Subcutaneous adipose tissue (tissue), 4 donors: ENCODE results near the gene TUSC2. TPM values are rescaled to one million over a fixed set of nuclear protein-coding genes. Genes with fewer than 3 reads are reported as not detected.

Experiments
- total RNA-seq, 4 donors: library from RNA; depleted of rRNA; stranded (reverse); fragments of >200 nt; gene quantifications; one replicate each; pipeline ENCODE4 v1.1.0, GENCODE V29; 2016
- TF ChIP-seq, protein P1 (sequence below): fragments of 450-650 bp; IDR thresholded peaks from one replicate; pipeline ENCODE4 v1.5.1; 2016; ENCODE audit warnings: low read depth, mild to moderate bottlenecking, control low read depth, antibody characterized with exemption, moderate library complexity

Gene TUSC2
- total RNA-seq, 4 donors from 2014 or later: 17.8 to 27.5 (median 20.7) TPM

DNA sequence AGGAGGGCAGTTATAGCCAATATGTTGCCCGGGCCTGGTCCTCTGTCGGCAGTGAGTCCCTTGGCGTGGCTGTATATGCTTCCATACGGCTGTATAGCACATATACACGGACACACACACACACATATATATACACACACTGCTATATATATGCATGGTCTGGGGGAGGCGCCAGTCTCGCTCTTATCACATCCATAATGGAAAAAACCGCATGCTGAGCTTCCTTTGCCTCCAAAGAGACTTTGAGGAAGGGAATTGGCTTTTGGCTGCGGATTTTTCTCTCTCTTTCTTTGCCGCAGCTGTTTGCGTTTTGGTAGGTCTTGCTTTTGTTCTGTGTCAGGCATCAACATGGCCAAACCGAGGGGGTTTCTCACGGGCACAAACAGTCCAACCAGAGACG is 42.6 kb upstream of the TUSC2 start:
- TF ChIP-seq, protein P1, sequence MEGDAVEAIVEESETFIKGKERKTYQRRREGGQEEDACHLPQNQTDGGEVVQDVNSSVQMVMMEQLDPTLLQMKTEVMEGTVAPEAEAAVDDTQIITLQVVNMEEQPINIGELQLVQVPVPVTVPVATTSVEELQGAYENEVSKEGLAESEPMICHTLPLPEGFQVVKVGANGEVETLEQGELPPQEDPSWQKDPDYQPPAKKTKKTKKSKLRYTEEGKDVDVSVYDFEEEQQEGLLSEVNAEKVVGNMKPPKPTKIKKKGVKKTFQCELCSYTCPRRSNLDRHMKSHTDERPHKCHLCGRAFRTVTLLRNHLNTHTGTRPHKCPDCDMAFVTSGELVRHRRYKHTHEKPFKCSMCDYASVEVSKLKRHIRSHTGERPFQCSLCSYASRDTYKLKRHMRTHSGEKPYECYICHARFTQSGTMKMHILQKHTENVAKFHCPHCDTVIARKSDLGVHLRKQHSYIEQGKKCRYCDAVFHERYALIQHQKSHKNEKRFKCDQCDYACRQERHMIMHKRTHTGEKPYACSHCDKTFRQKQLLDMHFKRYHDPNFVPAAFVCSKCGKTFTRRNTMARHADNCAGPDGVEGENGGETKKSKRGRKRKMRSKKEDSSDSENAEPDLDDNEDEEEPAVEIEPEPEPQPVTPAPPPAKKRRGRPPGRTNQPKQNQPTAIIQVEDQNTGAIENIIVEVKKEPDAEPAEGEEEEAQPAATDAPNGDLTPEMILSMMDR: no peak

DNA sequence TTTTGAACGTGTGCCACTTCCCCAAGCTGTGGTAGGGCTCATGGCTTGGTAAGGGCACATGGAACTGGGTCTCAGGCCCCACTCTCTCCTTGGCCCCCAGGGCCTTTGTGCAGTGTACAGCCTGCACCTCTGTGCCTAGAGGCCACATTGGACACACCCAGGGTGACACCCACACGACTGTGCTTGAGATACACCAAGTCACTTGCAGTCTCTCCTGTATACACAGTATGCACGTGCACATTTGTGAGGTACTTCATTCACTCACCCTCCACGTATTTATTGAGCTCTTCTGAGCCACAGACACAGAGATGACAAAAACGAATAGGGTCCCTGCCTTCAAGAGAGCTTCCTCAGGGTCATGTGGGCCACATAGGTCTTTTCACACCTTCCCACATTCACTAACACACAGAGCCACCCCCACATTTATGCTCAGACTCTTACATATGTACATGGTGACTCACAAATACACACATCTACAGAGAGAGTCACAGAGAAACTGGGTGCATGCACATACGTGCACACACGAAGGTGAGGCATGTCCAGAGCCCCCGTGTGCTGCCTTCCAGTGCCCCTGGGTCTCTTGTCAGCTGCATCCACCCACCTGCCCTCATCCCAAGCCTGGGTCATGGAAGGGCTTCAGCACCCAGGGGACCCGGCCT is 41.1 kb upstream of the TUSC2 start:
- TF ChIP-seq, protein P1: no peak

DNA sequence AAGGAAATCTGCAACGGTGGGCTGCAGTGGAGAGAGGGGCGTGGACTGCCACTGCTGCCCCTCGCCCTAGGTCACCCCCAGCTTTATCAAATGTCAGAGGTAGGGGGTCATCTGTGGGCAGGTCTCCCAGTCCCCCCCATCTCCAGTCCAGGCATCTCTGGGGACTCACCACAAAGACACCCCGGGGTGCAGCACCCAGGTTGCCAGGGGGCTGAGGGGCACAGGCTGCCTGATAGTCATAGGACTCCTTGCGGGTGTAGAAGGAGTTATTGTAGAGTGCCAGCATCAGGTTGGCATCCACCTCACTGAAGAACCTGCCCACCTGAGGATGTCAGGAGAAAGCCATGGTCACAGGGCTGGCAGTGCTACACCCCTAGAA is 37.8 kb upstream of the TUSC2 start:
- TF ChIP-seq, protein P1: no peak

DNA sequence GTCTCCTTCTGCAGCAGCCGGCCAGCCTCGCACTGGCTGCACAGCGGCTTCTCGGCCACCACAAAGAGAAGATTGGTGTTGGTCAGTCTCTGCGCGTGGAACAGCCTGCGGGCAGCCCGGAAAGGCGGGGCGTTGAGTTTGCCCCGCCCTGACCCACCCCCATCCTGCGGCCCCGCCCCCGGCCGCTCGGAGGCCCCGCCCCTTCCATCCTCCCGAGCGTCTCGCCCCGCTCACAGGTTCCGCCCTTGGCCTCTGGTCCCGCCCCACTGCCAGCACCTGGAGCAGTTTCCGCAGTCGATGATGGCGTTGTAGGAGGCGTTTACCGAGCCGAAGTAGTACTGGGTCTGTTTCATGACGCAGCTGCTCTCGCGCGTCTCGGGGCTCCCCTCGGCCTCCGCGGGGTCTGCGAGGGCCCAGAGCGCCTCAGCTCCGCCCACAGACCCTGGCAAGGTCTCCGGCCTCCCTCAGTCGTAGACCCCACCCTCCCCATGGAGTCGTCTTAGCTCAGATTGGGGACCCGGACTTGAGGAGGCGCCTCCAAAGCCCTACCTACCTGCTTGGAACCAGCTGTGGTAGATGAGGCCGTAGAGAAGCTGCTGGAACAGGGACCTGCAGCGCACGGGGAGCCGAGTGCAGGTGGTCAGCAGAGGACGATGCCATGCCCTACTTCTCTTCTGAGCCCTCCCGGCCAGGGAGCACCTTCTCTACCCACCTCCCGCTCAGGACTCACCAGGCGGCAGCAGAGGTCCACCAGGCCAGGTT is 37.2 kb upstream of the TUSC2 start:
- TF ChIP-seq, protein P1: no peak

DNA sequence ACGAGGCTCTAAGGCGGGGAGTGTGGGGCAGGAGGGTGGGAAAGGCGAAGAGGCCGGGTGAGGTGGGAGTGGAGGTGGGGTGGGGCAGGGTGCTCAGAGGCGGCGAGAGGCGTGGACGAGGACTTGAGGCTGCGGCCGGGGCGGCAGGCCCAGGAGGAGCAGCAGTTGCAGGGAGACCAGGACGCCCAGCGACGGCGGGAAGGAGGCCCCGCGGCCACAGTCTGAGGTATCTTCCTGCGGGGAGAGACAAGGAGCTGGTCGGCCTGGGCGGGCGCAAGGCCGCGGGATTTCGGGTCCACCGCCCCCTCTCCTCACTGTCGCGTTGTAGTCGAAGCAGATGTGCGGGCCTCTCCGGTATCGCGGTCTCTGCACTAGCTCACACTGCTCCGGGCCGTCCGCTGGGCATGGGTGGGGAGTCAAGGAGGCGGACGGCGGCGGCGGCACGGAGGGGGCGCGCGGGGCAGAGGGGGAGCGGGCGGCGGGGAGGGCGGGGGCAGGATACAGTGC is 36.6 kb upstream of the TUSC2 start:
- TF ChIP-seq, protein P1: no peak

DNA sequence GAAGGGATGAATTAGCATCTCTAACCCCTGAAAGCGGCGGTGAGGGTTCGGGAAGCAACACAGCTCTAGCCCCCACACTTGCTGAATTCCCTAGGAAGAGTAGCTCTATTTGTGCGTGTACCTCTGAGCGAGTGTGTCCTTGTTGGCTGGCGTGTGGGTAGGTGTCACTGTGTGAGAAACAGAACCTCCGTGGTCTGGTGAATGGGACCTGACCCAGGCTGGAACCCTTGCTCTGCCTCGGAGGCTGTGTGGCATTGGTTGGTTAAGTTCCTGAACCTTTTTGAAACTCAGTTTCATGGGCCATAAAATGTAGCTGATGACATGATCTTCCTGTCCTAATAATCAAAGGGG is 31.7 kb upstream of the TUSC2 start:
- TF ChIP-seq, protein P1: no peak

DNA sequence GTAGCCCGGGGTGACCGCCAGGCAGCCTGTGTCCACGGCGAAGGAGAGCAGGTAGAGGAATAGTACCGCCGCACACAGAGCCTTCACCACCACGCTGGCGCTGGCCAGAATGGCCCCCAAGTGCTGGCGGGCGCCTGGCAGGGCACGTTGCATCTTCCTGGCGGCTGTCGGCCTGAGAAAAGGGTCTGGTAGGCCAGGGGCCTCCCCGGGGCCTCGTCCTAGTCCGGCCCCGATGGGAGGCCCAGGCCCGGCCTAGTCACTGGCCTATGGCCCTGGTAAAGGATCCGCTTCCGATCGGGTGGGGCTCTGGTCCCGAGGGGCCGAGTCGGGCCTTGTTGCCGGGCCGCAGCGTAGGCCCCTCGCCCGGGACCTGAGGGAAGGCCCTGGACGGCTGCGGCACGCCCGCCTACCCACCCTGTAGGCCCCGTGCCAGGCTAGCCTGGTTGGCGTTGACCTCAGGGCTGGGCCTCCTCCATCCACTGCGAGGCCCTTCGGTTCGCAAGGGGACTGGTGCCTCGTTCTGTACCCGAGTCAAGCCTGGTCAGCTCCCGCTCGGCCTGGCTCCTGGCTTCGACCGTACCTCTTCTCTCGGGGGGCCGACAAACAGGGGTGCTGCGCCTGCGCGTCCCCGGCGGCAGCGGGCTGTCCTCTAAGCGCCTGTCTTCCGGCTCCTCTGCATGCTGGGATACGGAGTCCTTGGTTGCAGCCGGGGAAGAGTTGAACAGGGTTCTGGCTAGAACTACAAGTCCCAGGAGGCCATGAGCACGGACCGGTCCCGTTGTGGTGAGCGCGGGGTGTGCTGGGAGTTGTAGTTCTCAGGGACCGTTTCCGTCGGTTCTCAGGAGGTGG is 31.1 kb upstream of the TUSC2 start, which contains the start of gene TMEM115:
TMEM115 (minus strand) TSS at position 611 of the 849 bp plus-strand sequence; CDS start at position 153, 458 bp downstream.
- TF ChIP-seq, protein P1: no peak
